KMS-11 (cell line): ENCODE measurements around the gene KEAP1.
"Not testable (repeated sequence)": the region's sequence is repeated elsewhere in the genome, so short reads cannot be mapped to it uniquely, and the experiment has no call there.

Experiments
- H2AFZ ChIP-seq: fragments of 200-600 bp; sonication (generic); 2 replicates; pipeline ENCODE4 v1.6.1; 2016; ENCODE audit warnings: antibody characterized with exemption, mixed run types, low read depth
- H3K27ac ChIP-seq: fragments of 200-600 bp; sonication (generic); 2 replicates; pipeline ENCODE4 v1.6.1; 2016; ENCODE audit warnings: mild to moderate bottlenecking, mixed run types
- H3K27me3 ChIP-seq: fragments of 200-600 bp; sonication (generic); 2 replicates; pipeline ENCODE4 v1.6.1; 2017; ENCODE audit warnings: mild to moderate bottlenecking, low read depth, mixed run types, moderate library complexity; ENCODE audit not compliant: insufficient read depth
- H3K36me3 ChIP-seq: fragments of 200-600 bp; sonication (generic); 2 replicates; pipeline ENCODE4 v1.6.1; 2017; ENCODE audit warnings: mild to moderate bottlenecking, mixed run types; ENCODE audit not compliant: insufficient read depth
- H3K4me1 ChIP-seq: fragments of 200-600 bp; sonication (generic); 2 replicates; pipeline ENCODE4 v1.6.1; 2016; ENCODE audit warnings: mild to moderate bottlenecking, low read depth, mixed run types; ENCODE audit not compliant: poor library complexity, severe bottlenecking
- H3K4me2 ChIP-seq: fragments of 200-600 bp; sonication (generic); 2 replicates; pipeline ENCODE4 v1.7.0; 2016; ENCODE audit warnings: mild to moderate bottlenecking, mixed run types
- H3K4me3 ChIP-seq: fragments of 200-600 bp; sonication (generic); IDR thresholded peaks from 2 replicates; pipeline ENCODE4 v1.6.1; 2017; ENCODE audit warnings: low read depth, low read length, mixed read lengths; ENCODE audit not compliant: insufficient read depth
- H3K79me2 ChIP-seq: fragments of 200-600 bp; sonication (generic); 2 replicates; pipeline ENCODE4 v1.6.1; 2016; ENCODE audit warnings: low read depth, mixed run types; ENCODE audit not compliant: insufficient read depth
- H3K9ac ChIP-seq: fragments of 200-600 bp; sonication (generic); 2 replicates; pipeline ENCODE4 v1.6.1; 2016; ENCODE audit warnings: mild to moderate bottlenecking, mixed run types
- H4K20me1 ChIP-seq: fragments of 200-600 bp; sonication (generic); 2 replicates; pipeline ENCODE4 v1.6.1; 2016; ENCODE audit warnings: mild to moderate bottlenecking, mixed run types; ENCODE audit not compliant: insufficient read depth
- TF ChIP-seq, protein P1 (sequence below): fragments of 200-600 bp; sonication (generic); conservative IDR thresholded peaks from 2 replicates; pipeline ENCODE4 v1.6.1; 2017; ENCODE audit warnings: low read depth, mild to moderate bottlenecking, antibody characterized with exemption, low read length, moderate library complexity, mixed read lengths

The KEAP1 gene

GRCh38 chr19:10503002-10503789, at the start of gene KEAP1:
KEAP1 (minus strand) TSS chr19:10503356; CDS start chr19:10500033, 3,323 bp downstream.
- Histone ChIP-seq H3K4me1 (peaks cover 41% of the 10 kb centered on the region), H3K27ac (peak within 1 kb of the TSS; percentile 96), H3K4me3 (no peak within 1 kb of the TSS), H4K20me1 (no peaks in the 10 kb centered on the region), H2AFZ (peak within 1 kb of the TSS; percentile 80), H3K79me2 (peaks cover 42% of the 10 kb centered on the region), H3K27me3 (no peaks in the 10 kb centered on the region), H3K9ac (peak within 1 kb of the TSS; percentile 99), H3K36me3 (no peaks in the 10 kb centered on the region), H3K4me2 (peak within 1 kb of the TSS; percentile 100)
- TF ChIP-seq, protein P1, sequence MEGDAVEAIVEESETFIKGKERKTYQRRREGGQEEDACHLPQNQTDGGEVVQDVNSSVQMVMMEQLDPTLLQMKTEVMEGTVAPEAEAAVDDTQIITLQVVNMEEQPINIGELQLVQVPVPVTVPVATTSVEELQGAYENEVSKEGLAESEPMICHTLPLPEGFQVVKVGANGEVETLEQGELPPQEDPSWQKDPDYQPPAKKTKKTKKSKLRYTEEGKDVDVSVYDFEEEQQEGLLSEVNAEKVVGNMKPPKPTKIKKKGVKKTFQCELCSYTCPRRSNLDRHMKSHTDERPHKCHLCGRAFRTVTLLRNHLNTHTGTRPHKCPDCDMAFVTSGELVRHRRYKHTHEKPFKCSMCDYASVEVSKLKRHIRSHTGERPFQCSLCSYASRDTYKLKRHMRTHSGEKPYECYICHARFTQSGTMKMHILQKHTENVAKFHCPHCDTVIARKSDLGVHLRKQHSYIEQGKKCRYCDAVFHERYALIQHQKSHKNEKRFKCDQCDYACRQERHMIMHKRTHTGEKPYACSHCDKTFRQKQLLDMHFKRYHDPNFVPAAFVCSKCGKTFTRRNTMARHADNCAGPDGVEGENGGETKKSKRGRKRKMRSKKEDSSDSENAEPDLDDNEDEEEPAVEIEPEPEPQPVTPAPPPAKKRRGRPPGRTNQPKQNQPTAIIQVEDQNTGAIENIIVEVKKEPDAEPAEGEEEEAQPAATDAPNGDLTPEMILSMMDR = no peak

GRCh38 chr19:10552510-10553053, 49.4 kb upstream of the KEAP1 start:
- H3K27me3 ChIP-seq = no peaks in the 10 kb centered on the region
- H3K27ac ChIP-seq = no peak overlapping the region
- TF ChIP-seq, protein P1 = no peak
- no peaks in the 10 kb centered on the region for H3K79me2 ChIP-seq
- H3K4me2 ChIP-seq = no peak overlapping the region
- H3K4me3 ChIP-seq = no peak overlapping the region
- H3K9ac ChIP-seq = no peak overlapping the region
- peaks cover 6% of the 10 kb centered on the region for H3K4me1 ChIP-seq
- H2AFZ ChIP-seq = no peak overlapping the region
- H4K20me1 ChIP-seq = no peaks in the 10 kb centered on the region
- peaks cover 5% of the 10 kb centered on the region; the same call in 1 of the 2 replicates for H3K36me3 ChIP-seq

DNA sequence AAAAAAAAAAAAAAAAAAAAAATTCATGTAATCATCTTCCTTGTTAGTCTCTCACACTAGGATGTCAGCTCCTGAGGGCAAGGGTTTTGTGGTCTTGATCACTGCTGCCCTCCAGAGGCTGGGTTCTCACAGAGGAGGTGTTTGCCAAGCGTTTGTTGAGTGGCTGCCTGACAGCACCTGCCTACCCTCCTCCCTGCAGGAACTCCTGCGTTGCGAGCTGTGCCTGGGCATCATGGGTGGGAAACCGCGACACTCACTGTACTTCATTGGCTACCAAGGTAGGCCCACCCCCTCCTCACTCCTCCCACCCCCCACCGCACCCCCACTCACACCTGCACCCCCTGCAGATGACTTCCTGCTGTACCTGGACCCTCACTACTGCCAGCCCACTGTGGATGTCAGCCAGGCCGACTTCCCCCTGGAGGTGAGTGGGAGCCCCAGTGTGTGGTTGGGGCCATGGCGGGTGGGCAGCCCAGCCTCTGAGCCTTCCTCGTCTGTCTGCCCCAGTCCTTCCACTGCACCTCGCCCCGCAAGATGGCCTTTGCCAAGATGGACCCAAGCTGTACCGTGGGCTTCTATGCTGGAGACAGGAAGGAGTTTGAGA, 48.6 kb upstream of the KEAP1 start:
- H3K4me1 ChIP-seq = peaks cover 6% of the 10 kb centered on the region

DNA sequence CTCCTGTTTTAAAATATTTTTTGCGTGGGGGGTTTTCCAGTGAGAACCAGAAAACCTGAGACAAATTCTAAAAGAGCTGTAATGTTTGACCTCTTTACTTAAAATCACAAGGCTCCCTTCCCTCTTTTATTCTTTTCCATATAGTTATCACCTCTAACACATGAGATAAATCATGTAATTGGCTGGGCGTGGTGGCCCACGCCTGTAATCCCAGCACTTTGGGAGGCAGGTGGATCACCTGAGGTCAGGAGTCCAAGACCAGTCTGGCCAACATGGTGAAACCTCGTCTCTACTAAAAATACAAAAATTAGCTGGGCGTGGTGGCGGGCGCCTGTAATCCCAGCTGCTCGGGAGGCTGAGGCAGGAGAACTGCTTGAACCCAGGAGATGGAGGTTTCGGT, 47.9 kb upstream of the KEAP1 start:
- H3K36me3 ChIP-seq, H3K27ac ChIP-seq, H2AFZ ChIP-seq, H3K4me1 ChIP-seq, H4K20me1 ChIP-seq, H3K9ac ChIP-seq, H3K4me3 ChIP-seq, H3K79me2 ChIP-seq, H3K4me2 ChIP-seq, H3K27me3 ChIP-seq: not testable (repeated sequence)

More for the DNA sequence above, 48.6 kb upstream of the KEAP1 start:
- H2AFZ ChIP-seq = no peak overlapping the region
- H3K36me3 ChIP-seq = peaks cover 5% of the 10 kb centered on the region; the same call in 1 of the 2 replicates
- no peak overlapping the region for H3K4me2 ChIP-seq
- H3K27me3 ChIP-seq = no peaks in the 10 kb centered on the region
- H3K9ac ChIP-seq = no peak overlapping the region
- no peak overlapping the region for H3K27ac ChIP-seq
- H3K4me3 ChIP-seq = no peak overlapping the region
- H3K79me2 ChIP-seq = no peaks in the 10 kb centered on the region
- TF ChIP-seq, protein P1 = no peak
- H4K20me1 ChIP-seq = no peaks in the 10 kb centered on the region

DNA sequence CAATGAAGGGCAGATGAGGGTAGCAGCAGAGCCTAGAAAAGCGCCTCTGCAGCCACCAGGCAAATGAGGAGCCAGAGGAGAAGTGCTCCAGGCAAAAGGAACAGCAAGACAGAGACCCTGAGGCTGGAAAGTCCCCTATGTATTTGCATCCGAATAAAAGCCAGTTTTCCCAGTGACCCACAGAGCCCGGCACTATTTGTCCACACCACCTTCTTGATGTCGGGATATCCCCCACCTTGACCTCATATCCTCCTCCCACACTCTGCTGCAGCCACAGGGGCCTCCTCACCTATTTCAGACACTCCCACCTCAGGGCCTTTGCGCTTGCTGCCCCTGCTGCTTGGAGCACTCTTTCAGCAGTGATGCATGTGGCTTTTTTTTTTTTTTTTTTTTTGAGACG, 47.2 kb upstream of the KEAP1 start:
- Histone ChIP-seq H3K4me2 (no peak overlapping the region), H3K4me3 (no peak overlapping the region), H3K4me1 (peaks cover 9% of the 10 kb centered on the region), H2AFZ (no peak overlapping the region), H3K9ac (no peak overlapping the region), H4K20me1 (no peaks in the 10 kb centered on the region), H3K27me3 (no peaks in the 10 kb centered on the region), H3K79me2 (0 out of 2 replicates have a peak, but pooled peaks cover under 1% of the 10 kb centered on the region), H3K27ac (no peak overlapping the region), H3K36me3 (peaks cover 5% of the 10 kb centered on the region; the same call in 1 of the 2 replicates)
- TF ChIP-seq, protein P1 = no peak
